ENCODE measurements around the gene SPEG. TPM values are rescaled to one million over a fixed set of nuclear protein-coding genes. Genes with fewer than 3 reads are reported as not detected.

The SPEG gene
- total and polyA plus RNA-seq, 2 of the 8 experiments (the other 6 are each of a cell fraction or from before 2014, with no cell fraction given) = 19.9 to 32.0 TPM

- Histone ChIP-seq H3K4ac (replicated peaks; ENCODE audit: insufficient read length, low read depth, low read length) (no peak overlapping the region), H3K4me1 (replicated peaks in 1 of 4; ENCODE audit: control insufficient read depth in 3 of 4, insufficient read depth in 4 of 4, low read length in 3 of 4) (peaks cover 9 to 39% (median 23%) of the 10 kb centered on the region in 4 experiments), H3K9ac (replicated peaks in 1 of 4; ENCODE audit: extremely low read depth in 1 of 4, low read depth in 3 of 4, low read length in 3 of 4) (no peak overlapping the region), H3K79me1 (ENCODE audit: low read depth, low read length) (no peaks in the 10 kb centered on the region), H4K5ac (ENCODE audit: insufficient read length, low read depth, low read length) (no peak overlapping the region), H2AFZ (ENCODE audit: low read length) (no peak overlapping the region), H3K27ac (ENCODE audit: low read depth, low read length) (no peak overlapping the region), H3K18ac (ENCODE audit: extremely low read depth, low read length) (no peak overlapping the region), H3K14ac (ENCODE audit: insufficient read length) (no peak overlapping the region), H2BK5ac (ENCODE audit: low read depth, low read length) (no peak overlapping the region), H3K4me2 (ENCODE audit: insufficient read depth in 1 of 2, low read depth in 2 of 2, low read length in 2 of 2) (peak overlapping the region; percentile 17 to 97; a peak in 3 of 4 replicates), H3K36me3 (ENCODE audit: control insufficient read depth in 2 of 4, insufficient read depth in 4 of 4, low read length in 3 of 4) (no peaks in the 10 kb centered on the region), H3K9me3 (ENCODE audit: insufficient read depth in 2 of 2, low read depth in 1 of 2, low read length in 1 of 2) (no peaks in the 10 kb centered on the region), H3K56ac (replicated peaks; ENCODE audit: insufficient read length, low read depth, low read length) (no peak overlapping the region), H3K4me3 (ENCODE audit: extremely low read depth in 1 of 4, insufficient read depth in 2 of 4, low read depth in 3 of 4, low read length in 4 of 4) (no peak overlapping the region), H3K27me3 (replicated peaks in 1 of 4; ENCODE audit: control insufficient read depth in 3 of 4, extremely low read depth in 1 of 4, insufficient read depth in 3 of 4, low read length in 3 of 4) (peaks cover 20 to 44% (median 33%) of the 10 kb centered on the region in 4 experiments), H4K20me1 (replicated peaks in 1 of 2; ENCODE audit: control insufficient read depth in 1 of 2, insufficient read depth in 2 of 2, low read length in 2 of 2) (no peaks in the 10 kb centered on the region), H4K91ac (replicated peaks; ENCODE audit: insufficient read length, low read length) (no peak overlapping the region), H3K23me2 (ENCODE audit: low read depth, low read length) (peaks cover 24% of the 10 kb centered on the region), H2BK15ac (ENCODE audit: low read length) (no peak overlapping the region), H2BK120ac (replicated peaks; ENCODE audit: low read depth, low read length) (no peak overlapping the region), H3K23ac (ENCODE audit: insufficient read length) (no peak overlapping the region), H2BK20ac (ENCODE audit: low read length) (no peak overlapping the region), H4K8ac (ENCODE audit: extremely low read depth, insufficient read depth, low read length) (no peak overlapping the region), H2AK5ac (ENCODE audit: low read depth, low read length) (no peak overlapping the region), H3K79me2 (ENCODE audit: control insufficient read depth in 1 of 2, insufficient read depth in 2 of 2, low read length in 2 of 2) (no peaks in the 10 kb centered on the region), H2BK12ac (ENCODE audit: low read depth, low read length) (no peak overlapping the region; the same call in 1 of the 2 replicates)
- FAIRE-seq (no peak), DNase-seq (ENCODE audit: low read depth in 1 of 2, low spot score in 2 of 2) (peak in 1 of 2 experiments; percentile 91)
- CTCF ChIA-PET (ENCODE audit: partially characterized antibody) = interaction anchor here (0.7 to 113.1 kb wide), 24 partner anchors 6 to 663 kb away, joined by 3 to 7248 read pairs (median 4); partner anchors contain the start of genes ASIC4, CHPF, DES and DNPEP
- POLR2A ChIA-PET (ENCODE audit: partially characterized antibody) = interaction anchor here (0.8 to 19.9 kb wide), 12 partner anchors 11 to 77 kb away, joined by 3 to 216 read pairs (median 6); partner anchors contain the start of genes ASIC4, CHPF and TMEM198
- 29% methylated on average over 14 of the region's 14 CpGs; no CpG with 5 or more reads in 1 of the 2 experiments for WGBS, 2 experiments (ENCODE audit: extremely low coverage in 1 of 2, insufficient coverage in 1 of 2, insufficient read length in 1 of 2, insufficient replicate concordance in 2 of 2, low coverage in 1 of 2, low lambda C conversion rate in 2 of 2, missing lambda C conversion rate in 1 of 2)
These were observed 61.0 kb downstream of the SPEG start for GRCh38 chr2:219495531-219496122.
